OCI-LY3 (cell line): ENCODE measurements around the gene RTP4.

ENCODE experiments used
- H2AFZ ChIP-seq: fragments of 200-600, 300-600 bp; shearing (Covaris generic); 2 replicates; pipeline ENCODE4 v1.6.0; 2014; ENCODE audit warnings: antibody characterized with exemption, low read depth, low read length
- H3K27ac ChIP-seq: fragments of 200-600, 300-600 bp; sonication (generic); 2 replicates; pipeline ENCODE4 v1.5.1; 2014; ENCODE audit warnings: mild to moderate bottlenecking, low read length, moderate library complexity, mixed read lengths
- H3K27me3 ChIP-seq: fragments of 200-600, 300-600 bp; sonication (generic); 2 replicates; pipeline ENCODE4 v1.6.1; 2014; ENCODE audit warnings: low read depth, low read length, mixed read lengths
- H3K36me3 ChIP-seq: fragments of 200-600, 300-600 bp; sonication (generic); replicated peaks from 2 replicates; pipeline ENCODE3; 2014; ENCODE audit warnings: low read depth, low read length, mixed read lengths
- H3K4me1 ChIP-seq: fragments of 300-600, 200-600 bp; sonication (generic); 2 replicates; pipeline ENCODE4 v1.6.1; 2014; ENCODE audit warnings: low read length, mixed read lengths
- H3K4me2 ChIP-seq: fragments of 200-600, 300-600 bp; sonication (generic); 2 replicates; pipeline ENCODE4 v1.6.1; 2014; ENCODE audit warnings: low read length, mixed read lengths
- H3K4me3 ChIP-seq: fragments of 300-600, 200-600 bp; sonication (generic); 2 replicates; pipeline ENCODE4 v1.5.1; 2014; ENCODE audit warnings: antibody characterized with exemption, mild to moderate bottlenecking, low read length, moderate library complexity
- H3K79me2 ChIP-seq: fragments of 300-600, 200-600 bp; shearing (Covaris generic); 2 replicates; pipeline ENCODE4 v1.6.1; 2014; ENCODE audit warnings: mild to moderate bottlenecking, low read length, mixed read lengths
- H3K9ac ChIP-seq: fragments of 300-600, 200-600 bp; shearing (Covaris generic); 2 replicates; pipeline ENCODE4 v1.6.0; 2014; ENCODE audit warnings: mild to moderate bottlenecking, low read length, moderate library complexity
- H3K9me3 ChIP-seq: fragments of 200-600, 300-600 bp; shearing (Covaris generic); 2 replicates; pipeline ENCODE4 v1.6.1; 2014; ENCODE audit warnings: low read length, mixed read lengths; ENCODE audit not compliant: insufficient read depth
- H4K20me1 ChIP-seq: fragments of 200-600, 300-600 bp; sonication (generic); 2 replicates; pipeline ENCODE4 v1.6.1; 2016; ENCODE audit warnings: low read length, mixed read lengths; ENCODE audit not compliant: insufficient read depth
- EZH2phosphoT487 ChIP-seq: fragments of 200-600 bp; shearing (Covaris generic); IDR thresholded peaks from 2 replicates; pipeline ENCODE4 v1.6.1; 2018; ENCODE audit warnings: antibody characterized with exemption, mixed run types, low read depth
- TF ChIP-seq, protein P1 (sequence below): fragments of 200-600, 300-600 bp; sonication (generic); IDR thresholded peaks from 2 replicates; pipeline ENCODE4 v1.5.1; 2014; ENCODE audit warnings: antibody characterized with exemption, low read length, low read depth

The RTP4 gene

DNA sequence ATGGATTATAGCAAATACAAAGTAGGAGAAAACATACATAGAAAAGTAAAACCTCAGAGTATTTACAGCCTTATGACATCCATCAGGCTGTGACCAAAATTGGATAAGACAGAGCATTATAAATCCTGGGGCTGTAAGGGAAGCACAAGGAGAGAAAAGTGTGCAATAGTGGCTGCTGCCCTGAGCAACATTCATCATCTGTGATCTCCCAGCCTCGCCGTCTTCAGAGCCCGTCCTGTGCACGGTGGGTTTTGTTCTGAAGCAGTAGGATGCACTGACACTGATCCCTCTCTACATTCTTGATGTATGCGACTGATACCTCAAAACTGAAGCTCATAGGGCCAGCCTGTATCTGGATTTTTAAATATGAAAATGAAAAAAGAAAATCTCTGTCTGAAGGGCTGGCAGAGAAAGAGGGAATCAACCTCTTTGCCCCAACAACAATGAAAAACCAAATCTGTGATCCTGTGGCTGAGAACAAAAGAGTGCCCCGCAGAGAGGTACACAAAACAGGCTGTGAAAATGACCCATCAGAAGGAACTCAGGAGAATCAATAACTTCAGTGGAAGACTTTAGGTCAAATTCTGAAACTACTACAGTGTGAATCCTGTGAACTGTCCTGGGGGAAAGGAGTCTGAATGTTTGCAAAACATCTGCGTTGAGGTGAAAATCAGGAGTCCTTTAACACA, 8.2 kb upstream of the RTP4 start:
- Histone ChIP-seq H3K4me2 (no peak overlapping the region), H3K4me1 (peaks cover 22% of the 10 kb centered on the region), H3K9ac (no peak overlapping the region), H3K27ac (no peak overlapping the region), H3K4me3 (no peak overlapping the region), H2AFZ (no peak overlapping the region), H3K9me3 (no peaks in the 10 kb centered on the region), H3K79me2 (no peaks in the 10 kb centered on the region), H4K20me1 (no peaks in the 10 kb centered on the region), H3K36me3 (no peaks in the 10 kb centered on the region), H3K27me3 (no peaks in the 10 kb centered on the region)
- TF ChIP-seq, protein P1, sequence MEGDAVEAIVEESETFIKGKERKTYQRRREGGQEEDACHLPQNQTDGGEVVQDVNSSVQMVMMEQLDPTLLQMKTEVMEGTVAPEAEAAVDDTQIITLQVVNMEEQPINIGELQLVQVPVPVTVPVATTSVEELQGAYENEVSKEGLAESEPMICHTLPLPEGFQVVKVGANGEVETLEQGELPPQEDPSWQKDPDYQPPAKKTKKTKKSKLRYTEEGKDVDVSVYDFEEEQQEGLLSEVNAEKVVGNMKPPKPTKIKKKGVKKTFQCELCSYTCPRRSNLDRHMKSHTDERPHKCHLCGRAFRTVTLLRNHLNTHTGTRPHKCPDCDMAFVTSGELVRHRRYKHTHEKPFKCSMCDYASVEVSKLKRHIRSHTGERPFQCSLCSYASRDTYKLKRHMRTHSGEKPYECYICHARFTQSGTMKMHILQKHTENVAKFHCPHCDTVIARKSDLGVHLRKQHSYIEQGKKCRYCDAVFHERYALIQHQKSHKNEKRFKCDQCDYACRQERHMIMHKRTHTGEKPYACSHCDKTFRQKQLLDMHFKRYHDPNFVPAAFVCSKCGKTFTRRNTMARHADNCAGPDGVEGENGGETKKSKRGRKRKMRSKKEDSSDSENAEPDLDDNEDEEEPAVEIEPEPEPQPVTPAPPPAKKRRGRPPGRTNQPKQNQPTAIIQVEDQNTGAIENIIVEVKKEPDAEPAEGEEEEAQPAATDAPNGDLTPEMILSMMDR = no peak
- TF ChIP-seq EZH2phosphoT487 = no peak

DNA sequence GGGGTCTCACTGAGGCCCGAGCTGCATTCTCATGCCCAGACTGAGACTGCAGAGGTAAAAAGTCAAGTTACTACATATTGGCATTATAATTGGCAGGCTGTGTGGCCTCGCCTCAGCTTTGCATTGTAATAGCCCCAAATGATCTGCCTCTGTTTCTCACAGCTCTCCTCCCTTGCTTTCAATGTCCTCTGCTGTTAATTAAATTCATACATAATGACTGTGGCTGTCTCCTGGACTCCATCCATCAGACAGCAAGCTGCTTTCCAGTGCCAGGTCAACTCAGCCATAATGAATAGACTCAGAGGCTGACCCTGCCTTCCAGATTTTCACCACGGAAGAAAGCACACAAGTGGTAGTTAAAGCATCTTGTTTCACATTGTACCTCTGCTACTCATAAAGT, 7.6 kb upstream of the RTP4 start:
- Histone ChIP-seq H3K9ac (no peak overlapping the region), H3K27me3 (no peaks in the 10 kb centered on the region), H2AFZ (no peak overlapping the region), H3K4me2 (no peak overlapping the region), H4K20me1 (no peaks in the 10 kb centered on the region), H3K9me3 (no peaks in the 10 kb centered on the region), H3K36me3 (no peaks in the 10 kb centered on the region), H3K27ac (no peak overlapping the region), H3K4me3 (no peak overlapping the region), H3K4me1 (peaks cover 22% of the 10 kb centered on the region), H3K79me2 (no peaks in the 10 kb centered on the region)
- TF ChIP-seq EZH2phosphoT487 = no peak
- TF ChIP-seq, protein P1 = no peak

DNA sequence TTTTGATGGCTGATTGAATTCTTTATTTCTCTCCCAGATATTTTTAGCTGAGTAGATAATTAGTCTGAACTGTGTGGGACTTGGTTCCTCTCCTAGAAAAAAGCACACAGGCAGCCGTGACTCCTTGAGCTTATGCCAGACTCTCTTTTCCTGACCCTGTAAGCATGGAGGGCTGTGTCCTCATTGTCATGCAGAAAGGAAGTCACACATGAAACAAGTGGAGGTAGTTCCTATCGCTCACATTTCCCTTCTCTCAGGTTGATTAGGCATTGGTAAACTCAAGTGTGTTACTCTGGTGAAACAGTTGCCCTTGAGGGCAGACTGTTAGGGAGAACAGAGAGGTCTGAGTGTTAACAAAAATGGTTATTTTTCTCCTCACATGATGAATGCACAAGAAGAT, 6.3 kb upstream of the RTP4 start:
- Histone ChIP-seq H2AFZ (peak overlapping the region; percentile 71), H3K79me2 (no peaks in the 10 kb centered on the region), H3K9me3 (no peaks in the 10 kb centered on the region), H3K4me2 (peak overlapping the region; percentile 58), H3K4me3 (peak overlapping the region; percentile 30; the same call in 1 of the 2 replicates), H4K20me1 (no peaks in the 10 kb centered on the region), H3K27me3 (no peaks in the 10 kb centered on the region), H3K36me3 (no peaks in the 10 kb centered on the region), H3K4me1 (peaks cover 22% of the 10 kb centered on the region), H3K9ac (peak overlapping the region; percentile 48; the same call in 1 of the 2 replicates), H3K27ac (peak overlapping the region; percentile 56)
- TF ChIP-seq EZH2phosphoT487 = no peak
- TF ChIP-seq, protein P1 = no peak

DNA sequence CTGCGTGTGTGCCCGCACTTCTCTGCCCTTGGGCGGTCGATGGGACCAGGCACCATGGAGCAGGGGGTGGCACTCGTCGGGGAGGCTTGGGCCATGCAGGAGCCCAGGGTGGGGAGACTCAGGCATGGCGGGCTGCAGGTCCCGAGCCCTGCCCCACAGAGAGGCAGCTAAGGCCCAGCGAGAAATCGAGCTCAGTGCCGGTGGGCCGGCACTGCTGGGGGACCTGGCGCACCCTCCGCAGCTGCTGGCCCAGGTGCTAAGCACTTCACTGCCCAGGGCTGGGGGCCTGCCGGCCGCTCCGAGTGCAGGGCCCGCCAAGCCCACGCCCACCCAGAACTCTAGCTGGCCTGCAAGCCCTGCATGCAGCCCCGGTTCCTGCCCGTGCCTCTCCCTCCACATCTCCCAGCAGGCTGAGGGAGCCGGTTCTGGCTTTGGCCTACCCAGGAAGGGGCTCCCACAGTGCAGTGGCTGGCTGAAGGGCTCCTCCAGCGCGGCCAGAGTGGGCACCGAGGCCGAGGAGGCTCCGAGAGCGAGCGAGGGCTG, 553 bp upstream of the RTP4 start:
- no peaks in the 10 kb centered on the region for H4K20me1 ChIP-seq
- H3K9ac ChIP-seq = peak overlapping the region; percentile 84
- TF ChIP-seq, protein P1 = no peak
- TF ChIP-seq EZH2phosphoT487 = no peak
- H3K27me3 ChIP-seq = no peaks in the 10 kb centered on the region
- H3K27ac ChIP-seq = peak overlapping the region; percentile 90
- no peaks in the 10 kb centered on the region for H3K9me3 ChIP-seq
- H3K79me2 ChIP-seq = peaks cover 11% of the 10 kb centered on the region
- peak overlapping the region; percentile 83 for H3K4me3 ChIP-seq
- peak overlapping the region; percentile 95 for H3K4me2 ChIP-seq
- peak overlapping the region; percentile 90 for H2AFZ ChIP-seq
- peaks cover 23% of the 10 kb centered on the region for H3K36me3 ChIP-seq
- peaks cover 29% of the 10 kb centered on the region for H3K4me1 ChIP-seq
